Left hindlimb (tissue), 1 donor: ENCODE measurements around the gene FBLIM1.

ENCODE experiments used
- DNase-seq: peaks from one replicate; pipeline ENCODE4 v3.0.0-alpha.2; 2018

The FBLIM1 gene

GRCh38 chr1:15731735-15732685 is 26.6 kb upstream of the FBLIM1 start:
- DNase-seq, result no peak

GRCh38 chr1:15732686-15733081 is 25.9 kb upstream of the FBLIM1 start:
- no peak for DNase-seq

GRCh38 chr1:15733218-15733725 is 25.3 kb upstream of the FBLIM1 start:
- no peak for DNase-seq

- DNase-seq, result no peak
Measured at GRCh38 chr1:15733726-15734226, 24.8 kb upstream of the FBLIM1 start.

- no peak for DNase-seq
Measured at GRCh38 chr1:15734296-15734695, 24.3 kb upstream of the FBLIM1 start.

- DNase-seq, result no peak
Measured at GRCh38 chr1:15734901-15735300, 23.7 kb upstream of the FBLIM1 start.

- DNase-seq, result no peak
Measured at GRCh38 chr1:15735304-15736037, 23.1 kb upstream of the FBLIM1 start.

- DNase-seq, result peak; percentile 78
Measured at GRCh38 chr1:15736038-15736891, 22.3 kb upstream of the FBLIM1 start, which contains the start of gene SLC25A34. Gene SLC25A34 (plus strand): TSS chr1:15736258. CDS start chr1:15736486, 228 bp downstream.

- no peak for DNase-seq
Measured at GRCh38 chr1:15736892-15737261, 21.7 kb upstream of the FBLIM1 start.

- no peak for DNase-seq
Measured at GRCh38 chr1:15737324-15738319, 21.0 kb upstream of the FBLIM1 start.

- DNase-seq, result no peak
Measured at GRCh38 chr1:15738416-15739113, 20.0 kb upstream of the FBLIM1 start.

GRCh38 chr1:15739259-15739658 is 19.3 kb upstream of the FBLIM1 start:
- DNase-seq, result no peak

GRCh38 chr1:15739745-15740144 is 18.9 kb upstream of the FBLIM1 start:
- DNase-seq, result no peak

GRCh38 chr1:15740924-15741850 is 17.4 kb upstream of the FBLIM1 start:
- peak; percentile 62 for DNase-seq

GRCh38 chr1:15742339-15742801 is 16.2 kb upstream of the FBLIM1 start, which contains the start of gene TMEM82:
Gene TMEM82 (plus strand): TSS chr1:15742499. CDS start chr1:15742560, 61 bp downstream.
- no peak for DNase-seq

GRCh38 chr1:15744122-15744679 is 14.4 kb upstream of the FBLIM1 start:
- DNase-seq, result no peak

GRCh38 chr1:15747378-15747777 is 11.2 kb upstream of the FBLIM1 start:
- no peak for DNase-seq

GRCh38 chr1:15748264-15748663 is 10.3 kb upstream of the FBLIM1 start:
- DNase-seq, result no peak
